ENCODE measurements around the gene ARHGAP24. TPM values are rescaled to one million over a fixed set of nuclear protein-coding genes. Genes with fewer than 3 reads are reported as not detected.

Gene ARHGAP24
- total and polyA plus RNA-seq, 12 donors, result 0.72 to 53.4 (median 4.4) TPM

DNA sequence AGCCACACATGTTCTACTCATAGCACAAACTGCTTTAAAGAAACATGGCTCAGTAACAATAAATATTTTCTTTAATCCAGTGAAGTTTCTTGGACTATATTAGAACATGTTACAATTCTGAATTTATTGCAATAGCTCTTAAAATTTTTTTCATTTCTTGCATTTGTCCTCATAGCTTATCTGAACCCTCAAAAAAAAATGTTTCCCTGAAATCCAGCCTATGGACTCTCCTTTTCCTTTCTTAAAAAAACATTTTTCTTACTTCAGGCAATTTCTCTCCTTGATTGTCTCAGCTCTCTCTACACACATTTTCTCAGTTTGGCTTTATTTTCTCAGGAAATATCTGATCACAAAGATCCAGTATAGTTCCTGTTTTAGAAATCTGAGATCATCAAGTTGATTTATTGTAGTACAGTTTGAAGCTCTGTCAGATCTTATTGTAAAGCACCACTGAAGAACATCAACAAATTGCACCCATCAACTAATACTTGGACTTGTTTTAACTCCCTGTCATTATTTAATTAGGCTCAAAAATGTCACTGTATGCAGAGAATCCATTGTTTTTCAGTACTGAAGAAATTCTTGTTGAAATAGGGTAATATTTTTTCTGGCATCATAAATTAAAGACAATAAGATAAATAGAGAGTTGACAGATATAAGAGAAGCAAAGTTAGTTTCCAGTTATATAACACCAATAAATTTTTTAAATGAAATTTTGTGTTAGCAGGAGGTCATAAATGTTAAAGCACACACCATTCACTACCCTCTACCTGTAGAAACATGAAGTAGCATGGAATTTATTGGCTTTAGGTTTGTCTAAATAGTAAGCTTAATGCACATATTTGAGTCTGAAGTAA, 317.7 kb downstream of the ARHGAP24 start:
- Histone ChIP-seq H3K27ac (no peak overlapping the region), H3K27me3 (no peaks in the 10 kb centered on the region), H3K4me3 (no peak overlapping the region), H3K36me3 (replicated peaks in 1 of 2) (no peaks in the 10 kb centered on the region), H3K9me3 (replicated peaks in 1 of 3) (no peaks in the 10 kb centered on the region), H3K4me1 (replicated peaks in 1 of 2) (peaks cover 0 to 11% of the 10 kb centered on the region in 2 donors)
- intact Hi-C loops (cut with DNase I), result no loop called here
- no peak for DNase-seq
- TF ChIP-seq, protein P1, sequence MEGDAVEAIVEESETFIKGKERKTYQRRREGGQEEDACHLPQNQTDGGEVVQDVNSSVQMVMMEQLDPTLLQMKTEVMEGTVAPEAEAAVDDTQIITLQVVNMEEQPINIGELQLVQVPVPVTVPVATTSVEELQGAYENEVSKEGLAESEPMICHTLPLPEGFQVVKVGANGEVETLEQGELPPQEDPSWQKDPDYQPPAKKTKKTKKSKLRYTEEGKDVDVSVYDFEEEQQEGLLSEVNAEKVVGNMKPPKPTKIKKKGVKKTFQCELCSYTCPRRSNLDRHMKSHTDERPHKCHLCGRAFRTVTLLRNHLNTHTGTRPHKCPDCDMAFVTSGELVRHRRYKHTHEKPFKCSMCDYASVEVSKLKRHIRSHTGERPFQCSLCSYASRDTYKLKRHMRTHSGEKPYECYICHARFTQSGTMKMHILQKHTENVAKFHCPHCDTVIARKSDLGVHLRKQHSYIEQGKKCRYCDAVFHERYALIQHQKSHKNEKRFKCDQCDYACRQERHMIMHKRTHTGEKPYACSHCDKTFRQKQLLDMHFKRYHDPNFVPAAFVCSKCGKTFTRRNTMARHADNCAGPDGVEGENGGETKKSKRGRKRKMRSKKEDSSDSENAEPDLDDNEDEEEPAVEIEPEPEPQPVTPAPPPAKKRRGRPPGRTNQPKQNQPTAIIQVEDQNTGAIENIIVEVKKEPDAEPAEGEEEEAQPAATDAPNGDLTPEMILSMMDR (IDR thresholded peaks at IDR 0.05), result no peak
- TF ChIP-seq POLR2A (IDR thresholded peaks at IDR 0.05), result no peak

DNA sequence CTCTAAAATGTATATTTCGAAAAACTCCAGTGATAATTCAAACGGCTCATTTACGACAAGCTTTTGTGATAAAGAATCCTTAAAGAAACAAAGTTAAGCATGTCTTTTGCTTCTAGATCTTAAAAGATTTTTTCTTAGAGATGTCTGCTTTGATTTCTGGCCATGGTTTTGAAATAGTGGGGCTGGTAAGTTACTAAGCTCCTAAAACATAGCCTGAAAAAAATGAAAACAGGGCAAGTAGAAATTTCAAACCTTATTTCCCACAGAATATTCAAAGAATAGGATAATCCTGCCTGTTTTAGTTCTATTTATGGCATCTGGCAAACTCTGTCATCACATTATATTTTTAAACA, 318.3 kb downstream of the ARHGAP24 start:
- Histone ChIP-seq H3K4me1 (replicated peaks in 1 of 2) (peaks cover 0 to 11% of the 10 kb centered on the region in 2 donors), H3K27ac (no peak overlapping the region), H3K9me3 (replicated peaks in 1 of 3) (no peaks in the 10 kb centered on the region), H3K4me3 (no peak overlapping the region), H3K27me3 (no peaks in the 10 kb centered on the region), H3K36me3 (replicated peaks in 1 of 2) (no peaks in the 10 kb centered on the region)
- no peak for DNase-seq
- intact Hi-C loops (cut with DNase I), result no loop called here
- TF ChIP-seq, protein P1 (IDR thresholded peaks at IDR 0.05), result no peak
- no peak for TF ChIP-seq POLR2A (IDR thresholded peaks at IDR 0.05)
- WGBS, 4 donors, result 53 to 80% (median 72%) methylated on average over 3 of the region's 3 CpGs

DNA sequence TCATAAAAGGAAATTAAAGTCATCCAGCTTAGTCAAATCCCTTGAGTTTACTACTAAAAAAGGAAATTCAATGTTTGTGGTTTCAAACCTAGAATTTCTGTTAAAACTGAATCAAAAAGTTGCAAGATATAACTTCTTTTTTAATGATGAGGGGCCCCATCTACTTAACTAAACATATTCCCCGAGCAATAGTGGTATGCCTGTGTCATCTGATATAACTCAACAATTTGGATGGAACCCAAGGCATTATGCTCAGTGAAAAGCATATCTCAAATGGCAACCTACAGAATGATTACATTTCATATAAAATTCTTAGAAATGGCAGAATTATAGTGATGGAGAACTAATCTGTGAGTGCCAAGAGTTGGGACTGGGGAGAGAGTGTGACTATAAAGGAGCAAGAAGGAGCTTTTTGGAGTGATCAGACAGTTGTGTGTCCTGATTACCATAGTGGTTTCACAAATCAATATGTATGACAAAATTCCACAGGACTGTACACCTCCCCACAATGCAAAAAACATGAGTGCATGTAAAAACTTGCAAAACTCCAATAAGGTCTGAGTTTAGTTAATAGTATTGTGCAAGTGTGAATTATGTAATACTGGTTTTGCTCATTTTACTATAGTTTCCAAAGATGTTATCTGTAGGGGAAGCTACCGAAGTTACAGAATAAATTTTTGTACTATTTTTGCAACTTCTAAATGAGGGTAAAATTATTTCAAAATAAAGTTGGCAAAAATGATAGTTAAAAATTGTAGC, 323.2 kb downstream of the ARHGAP24 start:
- H3K9me3 ChIP-seq (replicated peaks in 1 of 3), result no peaks in the 10 kb centered on the region
- no peak for DNase-seq
- 71 to 77% (median 73%) methylated on average over 2 of the region's 2 CpGs for WGBS, 4 donors
- H3K4me1 ChIP-seq (replicated peaks in 1 of 2), result no peaks in the 10 kb centered on the region
- no peaks in the 10 kb centered on the region for H3K27me3 ChIP-seq
- no peak overlapping the region for H3K4me3 ChIP-seq
- intact Hi-C loops (cut with DNase I), result no loop called here
- TF ChIP-seq, protein P1 (IDR thresholded peaks at IDR 0.05), result no peak
- no peak for TF ChIP-seq POLR2A (IDR thresholded peaks at IDR 0.05)
- no peak overlapping the region for H3K27ac ChIP-seq
- no peaks in the 10 kb centered on the region for H3K36me3 ChIP-seq (replicated peaks in 1 of 2)

DNA sequence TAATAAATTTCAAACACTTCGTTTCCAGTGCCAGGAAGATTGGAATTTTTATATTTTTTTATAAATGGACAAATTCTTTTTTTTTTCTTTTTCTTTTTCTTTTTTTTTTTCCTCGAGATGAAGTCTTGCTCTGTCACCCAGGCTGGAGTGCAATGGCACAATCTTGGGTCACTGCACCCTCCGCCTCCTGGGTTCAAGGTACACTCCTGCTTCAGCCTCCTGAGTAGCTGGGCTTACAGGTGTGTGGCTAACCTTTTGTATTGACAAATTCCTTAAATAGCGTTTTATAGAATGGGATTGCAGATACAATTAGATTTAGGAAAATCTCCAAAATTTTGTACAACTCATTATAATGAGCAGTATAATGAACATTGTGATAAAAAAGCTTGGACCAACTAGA, 328.9 kb downstream of the ARHGAP24 start:
- DNase-seq, result no peak
- 73 to 80% (median 76%) methylated on average over 4 of the region's 4 CpGs for WGBS, 4 donors
- intact Hi-C loops (cut with DNase I), result no loop called here

More for the DNA sequence above, 328.9 kb downstream of the ARHGAP24 start:
- TF ChIP-seq, protein P1 (IDR thresholded peaks at IDR 0.05), result no peak
- TF ChIP-seq POLR2A (IDR thresholded peaks at IDR 0.05), result no peak
- Histone ChIP-seq H3K4me3 (no peak overlapping the region), H3K4me1 (replicated peaks in 1 of 2) (no peaks in the 10 kb centered on the region), H3K36me3 (replicated peaks in 1 of 2) (no peaks in the 10 kb centered on the region), H3K27ac (no peak overlapping the region), H3K27me3 (no peaks in the 10 kb centered on the region), H3K9me3 (replicated peaks in 1 of 3) (no peaks in the 10 kb centered on the region)
